Spleen (tissue), 7 donors: ENCODE measurements around the gene SLC22A2.

Experiments
- POLR2A ChIP-seq, 3 donors: fragments of 450-650 bp; IDR thresholded peaks; one replicate each; pipeline ENCODE4 v1.5.1; 2017; ENCODE audit warnings: antibody characterized with exemption in 3 of 3, mild to moderate bottlenecking in 1 of 3
- TF ChIP-seq, protein P1 (sequence below), 11 experiments: fragments of 200-600 bp in 7 of 11; fragments of 450-650 bp in 4 of 11; sonication (generic) in 4 of 11; IDR thresholded peaks in 8 of 11; conservative IDR thresholded peaks in 3 of 11; 1 replicate in 7 of 11; 2 replicates in 4 of 11; pipeline versions ENCODE4 v1.4.0 to v1.8.0; 2016 to 2021; ENCODE audit warnings: antibody characterized with exemption in 11 of 11, inconsistent platforms in 4 of 11, mild to moderate bottlenecking in 1 of 11
- donor health status: DM: no; HTN: no; CAD: no; lungs with moderate emphysema.
- donor health status: DM: no; HTN: no; CAD: no.
- donor health status: DM: no; HTN: no; CAD: no.

GRCh38 chr6:160249671-160250070, 8.9 kb downstream of the SLC22A2 start:
- TF ChIP-seq, protein P1, sequence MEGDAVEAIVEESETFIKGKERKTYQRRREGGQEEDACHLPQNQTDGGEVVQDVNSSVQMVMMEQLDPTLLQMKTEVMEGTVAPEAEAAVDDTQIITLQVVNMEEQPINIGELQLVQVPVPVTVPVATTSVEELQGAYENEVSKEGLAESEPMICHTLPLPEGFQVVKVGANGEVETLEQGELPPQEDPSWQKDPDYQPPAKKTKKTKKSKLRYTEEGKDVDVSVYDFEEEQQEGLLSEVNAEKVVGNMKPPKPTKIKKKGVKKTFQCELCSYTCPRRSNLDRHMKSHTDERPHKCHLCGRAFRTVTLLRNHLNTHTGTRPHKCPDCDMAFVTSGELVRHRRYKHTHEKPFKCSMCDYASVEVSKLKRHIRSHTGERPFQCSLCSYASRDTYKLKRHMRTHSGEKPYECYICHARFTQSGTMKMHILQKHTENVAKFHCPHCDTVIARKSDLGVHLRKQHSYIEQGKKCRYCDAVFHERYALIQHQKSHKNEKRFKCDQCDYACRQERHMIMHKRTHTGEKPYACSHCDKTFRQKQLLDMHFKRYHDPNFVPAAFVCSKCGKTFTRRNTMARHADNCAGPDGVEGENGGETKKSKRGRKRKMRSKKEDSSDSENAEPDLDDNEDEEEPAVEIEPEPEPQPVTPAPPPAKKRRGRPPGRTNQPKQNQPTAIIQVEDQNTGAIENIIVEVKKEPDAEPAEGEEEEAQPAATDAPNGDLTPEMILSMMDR (IDR thresholded peaks at IDR 0.05 in 8 of 11, conservative IDR thresholded peaks at IDR 0.05 in 3 of 11): no peak
- no peak for TF ChIP-seq POLR2A (IDR thresholded peaks at IDR 0.05)
